DOHH2 (cell line): Measurements from ENCODE around the gene FAM89B.
A peak's percentile ranks its signal among the peaks of the same experiment; 100 is the strongest.
"Not testable (repeated sequence)": the region's sequence is repeated elsewhere in the genome, so short reads cannot be mapped to it uniquely, and the experiment has no call there.

Experiments
- H3F3A ChIP-seq: fragments of 200-600 bp; sonication (generic), shearing (Covaris generic); 2 replicates; pipeline ENCODE4 v1.6.0; 2016; ENCODE audit warnings: antibody characterized with exemption, mild to moderate bottlenecking; ENCODE audit not compliant: control insufficient read depth, insufficient read depth
- H3K27ac ChIP-seq: fragments of 200-600 bp; sonication (generic); 2 replicates; pipeline ENCODE4 v1.5.1; 2014; ENCODE audit warnings: low read depth, mild to moderate bottlenecking, low read length, moderate library complexity
- H3K27me3 ChIP-seq: fragments of 200-600 bp; sonication (generic); 2 replicates; pipeline ENCODE4 v1.6.1; 2014; ENCODE audit warnings: mild to moderate bottlenecking, low read length, mixed read lengths; ENCODE audit not compliant: control insufficient read depth
- H3K36me3 ChIP-seq: fragments of 200-600 bp; sonication (generic); 2 replicates; pipeline ENCODE4 v1.6.1; 2014; ENCODE audit warnings: mild to moderate bottlenecking, low read length, moderate library complexity, mixed read lengths; ENCODE audit not compliant: control insufficient read depth
- H3K4me1 ChIP-seq: fragments of 200-600 bp; sonication (generic); 2 replicates; pipeline ENCODE4 v1.6.1; 2014; ENCODE audit warnings: mild to moderate bottlenecking, low read length, mixed read lengths; ENCODE audit not compliant: control insufficient read depth
- H3K4me2 ChIP-seq: fragments of 200-600 bp; sonication (generic); 2 replicates; pipeline ENCODE4 v1.6.0; 2014; ENCODE audit warnings: mild to moderate bottlenecking, low read length, moderate library complexity
- H3K4me3 ChIP-seq: fragments of 200-600 bp; sonication (generic); 2 replicates; pipeline ENCODE4 v1.5.1; 2014; ENCODE audit warnings: mild to moderate bottlenecking, low read length, mixed read lengths
- H3K79me2 ChIP-seq: fragments of 200-600 bp; sonication (generic); 2 replicates; pipeline ENCODE4 v1.6.1; 2014; ENCODE audit warnings: mild to moderate bottlenecking, low read length, mixed read lengths; ENCODE audit not compliant: control insufficient read depth
- H3K9me2 ChIP-seq: fragments of 200-600 bp; sonication (generic); replicated peaks from 2 replicates; pipeline ENCODE4 v1.6.1; 2014; ENCODE audit warnings: mild to moderate bottlenecking, low read length, mixed read lengths; ENCODE audit not compliant: control insufficient read depth
- H3K9me3 ChIP-seq: fragments of 200-600 bp; sonication (generic); 2 replicates; pipeline ENCODE4 v1.6.1; 2014; ENCODE audit warnings: antibody characterized with exemption, low read length, mixed read lengths; ENCODE audit not compliant: control insufficient read depth, insufficient read depth
- H4K20me1 ChIP-seq: fragments of 200-600 bp; sonication (generic); 2 replicates; pipeline ENCODE4 v1.6.0; 2014; ENCODE audit warnings: low read depth, mild to moderate bottlenecking, antibody characterized with exemption, low read length, moderate library complexity; ENCODE audit not compliant: control insufficient read depth, insufficient read depth
- CTCF ChIP-seq: fragments of 200-600 bp; sonication (generic); IDR thresholded peaks from one replicate; pipeline ENCODE4 v1.5.1; 2014; ENCODE audit warnings: antibody characterized with exemption, mild to moderate bottlenecking, low read depth, low read length; ENCODE audit not compliant: poor library complexity, severe bottlenecking
- EZH2phosphoT487 ChIP-seq: fragments of 200-600 bp; sonication (generic); IDR thresholded peaks from 2 replicates; pipeline ENCODE4 v1.6.1; 2017; ENCODE audit warnings: borderline replicate concordance, mild to moderate bottlenecking, antibody characterized with exemption, low read length, moderate library complexity, mixed read lengths

The FAM89B gene

DNA sequence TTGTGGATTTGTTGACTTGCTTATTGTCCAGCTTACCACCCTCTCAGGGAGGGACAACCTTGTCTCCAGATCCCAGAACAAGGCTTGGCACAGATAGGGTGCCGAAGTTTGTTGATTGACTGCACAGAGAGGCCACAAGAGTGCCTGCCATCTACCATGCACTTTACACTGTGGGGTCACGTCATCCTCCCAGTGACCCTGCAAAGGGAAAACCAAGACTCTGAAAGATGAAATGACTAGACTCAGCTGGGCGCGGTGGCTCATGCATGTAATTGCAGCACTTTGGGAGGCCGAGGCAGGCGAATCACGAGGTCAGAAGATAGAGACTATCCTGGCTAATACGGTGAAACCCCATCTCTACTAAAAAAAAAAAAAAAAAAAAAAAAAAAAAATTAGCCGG lies 9.6 kb upstream of the FAM89B start:
- no peaks in the 10 kb centered on the region for H3K9me3 ChIP-seq
- no peak overlapping the region for H3K4me3 ChIP-seq
- H3F3A ChIP-seq, result no peaks in the 10 kb centered on the region
- peaks cover 9% of the 10 kb centered on the region for H3K36me3 ChIP-seq
- peaks cover 20% of the 10 kb centered on the region for H3K79me2 ChIP-seq
- no peak overlapping the region for H3K4me2 ChIP-seq
- H3K9me2 ChIP-seq, result no peaks in the 10 kb centered on the region
- no peak overlapping the region for H3K27ac ChIP-seq
- H3K27me3 ChIP-seq, result no peaks in the 10 kb centered on the region
- TF ChIP-seq EZH2phosphoT487, result no peak
- TF ChIP-seq CTCF, result no peak
- H3K4me1 ChIP-seq, result peaks cover 35% of the 10 kb centered on the region
- no peaks in the 10 kb centered on the region for H4K20me1 ChIP-seq

DNA sequence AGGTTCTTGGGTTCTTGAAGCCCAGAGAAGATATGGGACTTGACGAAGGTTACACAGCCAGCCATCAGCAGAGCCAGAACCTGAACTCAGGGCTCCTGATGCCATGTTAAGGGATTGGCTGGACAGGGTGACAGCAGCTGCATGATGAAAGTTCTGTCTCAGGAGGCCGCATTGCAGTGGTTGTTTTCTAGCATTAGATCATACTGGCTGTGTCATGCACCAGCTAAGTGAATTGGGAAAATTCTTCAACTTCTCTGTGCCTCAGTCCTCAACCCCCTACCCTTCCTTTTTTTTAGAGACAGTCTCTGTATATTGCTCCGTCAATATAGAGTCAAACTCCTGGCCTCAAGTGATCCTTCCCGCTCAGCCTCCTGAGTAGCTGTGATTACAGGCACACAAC lies 8.7 kb upstream of the FAM89B start:
- Histone ChIP-seq H3K4me3 (no peak overlapping the region), H3K27me3 (no peaks in the 10 kb centered on the region), H4K20me1 (no peaks in the 10 kb centered on the region), H3K4me2 (no peak overlapping the region), H3K4me1 (peaks cover 34% of the 10 kb centered on the region), H3K79me2 (peaks cover 28% of the 10 kb centered on the region), H3K36me3 (peaks cover 15% of the 10 kb centered on the region), H3K9me3 (no peaks in the 10 kb centered on the region), H3K9me2 (no peaks in the 10 kb centered on the region), H3F3A (0 out of 2 replicates have a peak, but pooled peaks cover 2% of the 10 kb centered on the region), H3K27ac (no peak overlapping the region)
- TF ChIP-seq CTCF (no peak), EZH2phosphoT487 (no peak)

DNA sequence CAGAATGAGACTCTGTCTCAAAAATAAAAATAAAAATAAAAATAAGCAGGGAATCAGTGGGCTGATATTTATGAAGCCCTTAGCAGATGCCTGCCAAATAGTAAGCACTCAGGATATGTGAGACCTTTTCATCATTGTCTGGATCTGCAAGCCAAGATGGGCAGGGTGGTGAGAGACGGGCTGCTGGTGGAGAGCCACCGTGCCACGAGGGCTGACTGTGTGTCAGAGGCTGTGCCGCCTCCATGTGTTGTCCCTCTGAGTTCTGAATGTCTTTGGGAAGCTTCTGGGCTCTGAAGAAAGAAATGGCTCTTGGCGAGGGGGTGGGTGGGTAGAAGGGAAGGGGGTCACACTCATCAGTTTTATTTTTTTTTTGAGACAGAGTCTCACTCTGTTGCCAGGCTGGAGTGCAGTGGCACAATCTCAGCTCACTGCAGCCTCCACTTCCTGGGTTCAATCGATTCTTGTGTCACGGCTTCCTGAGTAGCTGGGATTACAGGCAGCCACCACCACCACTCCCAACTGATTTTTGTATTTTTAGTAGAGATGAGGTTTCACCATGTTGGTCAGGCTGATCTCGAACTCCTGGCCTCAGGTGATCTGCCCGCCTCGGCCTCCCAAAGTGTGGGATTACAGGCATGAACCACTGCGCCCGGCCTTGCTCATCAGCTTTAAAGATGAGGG lies 7.3 kb upstream of the FAM89B start:
- Histone ChIP-seq H3K4me1 (peaks cover 36% of the 10 kb centered on the region), H3K79me2 (peaks cover 38% of the 10 kb centered on the region), H3K4me2 (peak overlapping the region; percentile 50), H3K36me3 (peaks cover 19% of the 10 kb centered on the region)
- H3K9me3 ChIP-seq, H3F3A ChIP-seq, H3K27me3 ChIP-seq, H3K4me3 ChIP-seq, H4K20me1 ChIP-seq, H3K27ac ChIP-seq, H3K9me2 ChIP-seq: not testable (repeated sequence)

DNA sequence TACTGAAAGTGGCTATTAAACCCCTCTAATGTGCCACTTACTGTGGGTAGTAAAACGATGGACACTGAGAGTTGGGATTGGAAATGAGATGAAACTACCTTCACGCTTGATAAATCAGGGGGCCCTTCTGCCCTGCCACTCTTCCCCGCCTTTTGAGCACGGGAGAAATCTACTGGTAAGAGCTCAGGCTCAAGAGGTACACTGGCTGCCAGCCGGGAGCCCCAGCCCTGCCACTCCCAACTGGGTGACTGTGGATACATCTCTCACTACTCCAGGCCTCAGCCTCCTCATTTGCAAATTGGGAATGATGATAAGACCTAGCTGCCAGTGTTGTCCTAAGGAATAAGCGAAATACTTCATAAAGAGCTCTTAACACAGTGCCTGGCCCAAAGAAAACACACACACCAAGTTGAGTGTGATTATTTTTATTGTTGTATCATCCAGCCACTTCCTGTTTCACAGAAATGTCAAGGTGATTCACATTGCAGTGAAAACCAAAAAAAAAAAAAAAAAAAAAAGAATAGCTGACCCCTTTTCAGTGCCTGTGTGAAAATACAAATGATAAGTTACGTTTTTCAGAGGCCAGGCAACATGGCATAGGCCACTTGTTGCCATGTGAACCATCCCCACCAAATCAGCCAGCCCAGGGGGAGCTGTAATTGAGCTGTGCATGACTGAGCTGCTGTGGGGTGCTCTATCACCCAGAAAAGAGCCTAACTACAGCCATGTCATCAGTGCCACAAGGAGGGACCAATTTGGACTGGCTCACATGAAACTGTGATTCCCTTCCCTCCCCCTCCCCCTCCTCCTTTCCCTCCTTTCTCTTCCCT lies 6.5 kb upstream of the FAM89B start:
- Histone ChIP-seq H3K79me2 (peaks cover 44% of the 10 kb centered on the region), H3F3A (peaks cover 7% of the 10 kb centered on the region), H3K9me3 (no peaks in the 10 kb centered on the region), H3K4me1 (peaks cover 36% of the 10 kb centered on the region), H4K20me1 (no peaks in the 10 kb centered on the region), H3K4me3 (peak overlapping the region; percentile 27), H3K27ac (peak overlapping the region; percentile 38), H3K27me3 (no peaks in the 10 kb centered on the region), H3K9me2 (no peaks in the 10 kb centered on the region), H3K36me3 (peaks cover 19% of the 10 kb centered on the region), H3K4me2 (peak overlapping the region; percentile 50)
- TF ChIP-seq EZH2phosphoT487 (no peak), CTCF (no peak)
